K562 (cell line): Measurements from ENCODE around the gene NDOR1. TPM values are rescaled to one million over a fixed set of nuclear protein-coding genes. Genes with fewer than 3 reads are reported as not detected.

ENCODE experiments used
- CBX3 ChIP-seq, 2 experiments: IDR thresholded peaks; 1 replicate in 1 of 2; 2 replicates in 1 of 2; pipeline ENCODE4 v1.6.1; 2012; ENCODE audit warnings: inconsistent platforms in 2 of 2, low read length in 2 of 2, borderline replicate concordance in 1 of 2, control low read depth in 1 of 2
- CHD2 ChIP-seq: IDR thresholded peaks from 2 replicates; pipeline ENCODE4 v1.6.1; 2011; ENCODE audit warnings: low read depth, low read length
- CTBP1 ChIP-seq: fragments of 450-650 bp; IDR thresholded peaks from 2 replicates; pipeline ENCODE4 v1.6.1; 2016; ENCODE audit warnings: borderline replicate concordance
- DPF2 ChIP-seq: fragments of 450-650 bp; IDR thresholded peaks from 2 replicates; pipeline ENCODE4 v1.6.1; 2016
- E2F6 ChIP-seq, 2 experiments: IDR thresholded peaks; 2 replicates each; pipeline ENCODE4 v1.6.1; 2011; ENCODE audit warnings: borderline replicate concordance in 1 of 2, control low read depth in 1 of 2, low read depth in 1 of 2, low read length in 1 of 2, mild to moderate bottlenecking in 1 of 2, mixed read lengths in 1 of 2, moderate library complexity in 1 of 2; ENCODE audit not compliant: insufficient read depth in 1 of 2, insufficient read length in 1 of 2, poor library complexity in 1 of 2, severe bottlenecking in 1 of 2; ENCODE audit errors: extremely low read depth in 1 of 2
- FUS ChIP-seq: fragments of 200-400 bp; formaldehyde crosslinking; optimal IDR thresholded peaks from 2 replicates; pipeline ENCODE3; 2017; ENCODE audit warnings: low read depth, low read length
- HMG20B ChIP-seq: fragments of 250-450 bp; sonication (Bioruptor Pico); IDR thresholded peaks from 2 replicates; pipeline ENCODE4 v1.5.0; 2021; ENCODE audit warnings: mild to moderate bottlenecking
- HNRNPH1 ChIP-seq: fragments of 200-400 bp; formaldehyde crosslinking; optimal IDR thresholded peaks from 2 replicates; pipeline ENCODE3; 2017; ENCODE audit warnings: low read depth, mild to moderate bottlenecking, low read length, moderate library complexity
- MTA1 ChIP-seq: fragments of 450-650 bp; IDR thresholded peaks from 2 replicates; pipeline ENCODE4 v1.6.1; 2017; ENCODE audit warnings: borderline replicate concordance
- SAFB ChIP-seq: fragments of 200-400 bp; formaldehyde crosslinking; IDR thresholded peaks from 2 replicates; pipeline ENCODE4 v1.6.1; 2017; ENCODE audit warnings: low read depth, low read length, borderline replicate concordance
- TAL1 ChIP-seq: fragments of 450-650 bp; IDR thresholded peaks from 2 replicates; pipeline ENCODE4 v1.6.1; 2016; ENCODE audit warnings: mild to moderate bottlenecking
- TCF15 ChIP-seq: fragments of 250-450 bp; sonication (Bioruptor Pico); IDR thresholded peaks from 2 replicates; pipeline ENCODE4 v1.8.0; 2022; ENCODE audit warnings: moderate library complexity, mild to moderate bottlenecking, inconsistent platforms
- ZBTB1 ChIP-seq: sonication (generic); formaldehyde crosslinking; IDR thresholded peaks from 2 replicates; pipeline ENCODE4 v1.8.1; 2023; ENCODE audit warnings: missing genetic modification reagents, low read depth, mild to moderate bottlenecking, borderline replicate concordance
- ZC3H8 ChIP-seq: fragments of 450-650 bp; IDR thresholded peaks from 2 replicates; pipeline ENCODE4 v1.6.1; 2017
- ZNF277 ChIP-seq: fragments of 250-450 bp; sonication (Bioruptor Pico); IDR thresholded peaks from 2 replicates; pipeline ENCODE4 v1.8.0; 2022; ENCODE audit warnings: inconsistent platforms, mild to moderate bottlenecking, moderate library complexity, borderline replicate concordance
- ZNF408 ChIP-seq: fragments of 250-450 bp; sonication (Bioruptor Pico); IDR thresholded peaks from 2 replicates; pipeline ENCODE4 v1.4.0; 2020; ENCODE audit warnings: low read depth, mild to moderate bottlenecking, moderate library complexity
- ZNF717 ChIP-seq: fragments of 250-450 bp; sonication (Bioruptor Pico); IDR thresholded peaks from 2 replicates; pipeline ENCODE4 v1.5.0; 2021
- polyA plus RNA-seq, 8 experiments: library from polyadenylated mRNA; depleted of rRNA in 4 of 8; stranded (reverse) in 5 of 8; unstranded in 3 of 8; fragments of >200 nt; fragmentation: Nextera tagmentation in 2 of 8; fragmentation: Illumina TruSeq in 1 of 8; extraction: Ambion mirVana in 2 of 8; extraction: Trizol in 1 of 8; gene quantifications; 2 replicates each; pipeline versions ENCODE4 v1.2.1 to v1.2.3, GENCODE V29; 2011 to 2014; ENCODE audit warnings: inconsistent platforms in 1 of 8, missing spikeins in 1 of 8
- total RNA-seq, 7 experiments: library from RNA; depleted of rRNA in 6 of 7; stranded (reverse); fragments of >200 nt in 6 of 7; fragmentation: Illumina TruSeq in 2 of 7; extraction: Trizol in 2 of 7; gene quantifications; 2 replicates each; pipeline versions ENCODE4 v1.2.1 to v1.2.3, GENCODE V29; 2011 to 2021; ENCODE audit warnings: low replicate concordance in 1 of 7
- TF ChIP-seq, protein P1 (sequence below): sonication (generic); formaldehyde crosslinking; IDR thresholded peaks from 2 replicates; pipeline ENCODE4 v1.8.0; 2023; ENCODE audit warnings: mild to moderate bottlenecking, missing genetic modification reagents
- TF ChIP-seq, protein P2 (sequence below), 2 experiments: fragments of 450-650 bp; IDR thresholded peaks; 2 replicates each; pipeline ENCODE4 v1.6.1; 2018; ENCODE audit warnings: mild to moderate bottlenecking in 2 of 2, low read depth in 1 of 2; ENCODE audit not compliant: partially characterized antibody in 2 of 2

Gene NDOR1
- total and polyA plus RNA-seq, 9 of the 15 experiments (the other 6 are each of a cell fraction or from before 2014, with no cell fraction given): 0.06 to 36.9 (median 6.9) TPM

DNA sequence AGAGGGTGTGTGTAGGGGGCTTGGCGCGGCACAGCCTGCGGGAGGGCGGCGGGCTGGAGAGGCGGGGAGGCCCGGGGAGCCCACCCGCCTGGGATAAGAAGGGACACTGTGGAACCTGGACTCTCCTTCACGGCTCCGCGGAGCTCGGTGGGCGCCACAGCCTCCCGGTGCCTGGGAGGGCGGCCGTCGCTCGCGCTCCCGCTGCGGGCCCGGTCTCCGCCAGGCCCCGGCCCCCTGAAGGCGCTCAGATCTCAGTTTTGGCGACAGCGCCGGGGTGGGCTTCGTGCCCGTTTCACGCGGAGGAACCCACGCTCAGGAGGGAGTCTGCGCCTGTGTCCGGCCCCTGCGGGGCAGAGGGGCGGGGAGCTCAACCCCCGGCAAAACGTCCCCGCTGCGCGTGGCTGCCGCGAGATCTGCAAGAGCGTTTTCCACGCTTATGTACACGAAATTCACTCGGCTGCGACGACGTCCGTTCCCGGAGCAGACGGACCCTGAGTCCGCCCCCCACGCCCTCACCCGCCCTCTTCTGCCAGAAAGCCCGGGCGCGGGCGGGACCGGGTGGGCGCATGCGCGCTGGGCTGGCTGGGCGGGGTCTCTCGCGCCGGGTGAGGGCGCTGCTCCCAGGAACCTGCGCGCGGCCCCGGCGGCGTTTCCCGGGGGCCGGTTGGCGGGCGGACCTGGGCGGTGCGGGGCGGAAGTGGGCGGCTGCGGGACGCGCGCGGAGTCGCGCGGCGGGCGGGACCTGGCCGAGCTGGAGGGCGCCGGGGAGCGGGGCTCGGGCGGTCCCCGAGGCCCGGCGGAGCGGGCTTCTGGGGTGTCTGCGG lies 49.3 kb downstream of the NDOR1 start, which contains the start of gene NELFB (continued):
- peak in 1 of 2 experiments; percentile 82 for TF ChIP-seq E2F6 (IDR thresholded peaks at IDR 0.05; ENCODE audit: borderline replicate concordance in 1 of 2, extremely low read depth in 1 of 2, insufficient read depth in 1 of 2, insufficient read length in 1 of 2, low read depth in 1 of 2, low read length in 1 of 2, poor library complexity in 1 of 2, severe bottlenecking in 1 of 2)
- no peak for TF ChIP-seq TAL1
- TF ChIP-seq ZNF277 (CRISPR knock-in tag): no peak
- TF ChIP-seq ZC3H8: no peak
- TF ChIP-seq CHD2: peak; percentile 43
- TF ChIP-seq HNRNPH1: no peak
- TF ChIP-seq, protein P1, sequence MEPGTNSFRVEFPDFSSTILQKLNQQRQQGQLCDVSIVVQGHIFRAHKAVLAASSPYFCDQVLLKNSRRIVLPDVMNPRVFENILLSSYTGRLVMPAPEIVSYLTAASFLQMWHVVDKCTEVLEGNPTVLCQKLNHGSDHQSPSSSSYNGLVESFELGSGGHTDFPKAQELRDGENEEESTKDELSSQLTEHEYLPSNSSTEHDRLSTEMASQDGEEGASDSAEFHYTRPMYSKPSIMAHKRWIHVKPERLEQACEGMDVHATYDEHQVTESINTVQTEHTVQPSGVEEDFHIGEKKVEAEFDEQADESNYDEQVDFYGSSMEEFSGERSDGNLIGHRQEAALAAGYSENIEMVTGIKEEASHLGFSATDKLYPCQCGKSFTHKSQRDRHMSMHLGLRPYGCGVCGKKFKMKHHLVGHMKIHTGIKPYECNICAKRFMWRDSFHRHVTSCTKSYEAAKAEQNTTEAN (CRISPR knock-in tag): no peak
- TF ChIP-seq DPF2: peak; percentile 29; the same call in 1 of the 2 replicates
- no peak for TF ChIP-seq HMG20B (CRISPR knock-in tag)
- TF ChIP-seq CTBP1: no peak; the same call in 1 of the 2 replicates
- peak; percentile 93 for TF ChIP-seq SAFB
- TF ChIP-seq ZNF717 (CRISPR knock-in tag): no peak
- TF ChIP-seq ZNF408 (CRISPR knock-in tag): no peak
- TF ChIP-seq ZBTB1: peak; percentile 98
- TF ChIP-seq FUS: peak; percentile 18
- no peak for TF ChIP-seq TCF15
- TF ChIP-seq MTA1: no peak
- TF ChIP-seq, protein P2, sequence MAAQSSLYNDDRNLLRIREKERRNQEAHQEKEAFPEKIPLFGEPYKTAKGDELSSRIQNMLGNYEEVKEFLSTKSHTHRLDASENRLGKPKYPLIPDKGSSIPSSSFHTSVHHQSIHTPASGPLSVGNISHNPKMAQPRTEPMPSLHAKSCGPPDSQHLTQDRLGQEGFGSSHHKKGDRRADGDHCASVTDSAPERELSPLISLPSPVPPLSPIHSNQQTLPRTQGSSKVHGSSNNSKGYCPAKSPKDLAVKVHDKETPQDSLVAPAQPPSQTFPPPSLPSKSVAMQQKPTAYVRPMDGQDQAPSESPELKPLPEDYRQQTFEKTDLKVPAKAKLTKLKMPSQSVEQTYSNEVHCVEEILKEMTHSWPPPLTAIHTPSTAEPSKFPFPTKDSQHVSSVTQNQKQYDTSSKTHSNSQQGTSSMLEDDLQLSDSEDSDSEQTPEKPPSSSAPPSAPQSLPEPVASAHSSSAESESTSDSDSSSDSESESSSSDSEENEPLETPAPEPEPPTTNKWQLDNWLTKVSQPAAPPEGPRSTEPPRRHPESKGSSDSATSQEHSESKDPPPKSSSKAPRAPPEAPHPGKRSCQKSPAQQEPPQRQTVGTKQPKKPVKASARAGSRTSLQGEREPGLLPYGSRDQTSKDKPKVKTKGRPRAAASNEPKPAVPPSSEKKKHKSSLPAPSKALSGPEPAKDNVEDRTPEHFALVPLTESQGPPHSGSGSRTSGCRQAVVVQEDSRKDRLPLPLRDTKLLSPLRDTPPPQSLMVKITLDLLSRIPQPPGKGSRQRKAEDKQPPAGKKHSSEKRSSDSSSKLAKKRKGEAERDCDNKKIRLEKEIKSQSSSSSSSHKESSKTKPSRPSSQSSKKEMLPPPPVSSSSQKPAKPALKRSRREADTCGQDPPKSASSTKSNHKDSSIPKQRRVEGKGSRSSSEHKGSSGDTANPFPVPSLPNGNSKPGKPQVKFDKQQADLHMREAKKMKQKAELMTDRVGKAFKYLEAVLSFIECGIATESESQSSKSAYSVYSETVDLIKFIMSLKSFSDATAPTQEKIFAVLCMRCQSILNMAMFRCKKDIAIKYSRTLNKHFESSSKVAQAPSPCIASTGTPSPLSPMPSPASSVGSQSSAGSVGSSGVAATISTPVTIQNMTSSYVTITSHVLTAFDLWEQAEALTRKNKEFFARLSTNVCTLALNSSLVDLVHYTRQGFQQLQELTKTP (IDR thresholded peaks at IDR 0.05; ENCODE audit: low read depth in 1 of 2, partially characterized antibody in 2 of 2): no peak
- no peak for TF ChIP-seq CBX3 (IDR thresholded peaks at IDR 0.05; ENCODE audit: borderline replicate concordance in 1 of 2, low read length in 2 of 2)
